H1 (cell line): ENCODE results near the gene RFXANK. TPM values are rescaled to one million over a fixed set of nuclear protein-coding genes. Genes with fewer than 3 reads are reported as not detected.
A peak's percentile ranks its signal among the peaks of the same experiment; 100 is the strongest.

Experiments
- CHD2 ChIP-seq: IDR thresholded peaks from 2 replicates; pipeline ENCODE4 v1.6.1; 2012; ENCODE audit warnings: low read length, improper control_type of control experiment
- EGR1 ChIP-seq: IDR thresholded peaks from 2 replicates; pipeline ENCODE4 v1.6.1; 2011; ENCODE audit warnings: low read depth, low read length, borderline replicate concordance
- KDM1A ChIP-seq: fragments of 200-600, 300-600 bp; sonication (generic); IDR thresholded peaks from 2 replicates; pipeline ENCODE4 v1.7.1; 2016; ENCODE audit warnings: mild to moderate bottlenecking, low read length, borderline replicate concordance
- KDM4A ChIP-seq: IDR thresholded peaks from one replicate; pipeline ENCODE4 v1.7.1; 2012; ENCODE audit warnings: low read depth, mild to moderate bottlenecking, moderate library complexity, low read length, inconsistent platforms; ENCODE audit not compliant: severe bottlenecking
- RAD21 ChIP-seq, 2 experiments: IDR thresholded peaks in 1 of 2; conservative IDR thresholded peaks in 1 of 2; 2 replicates each; pipeline ENCODE4 v1.6.1; 2011; ENCODE audit warnings: low read depth in 2 of 2, low read length in 2 of 2, improper control_type of control experiment in 1 of 2, inconsistent platforms in 1 of 2, mild to moderate bottlenecking in 1 of 2, moderate library complexity in 1 of 2
- RFX5 ChIP-seq: IDR thresholded peaks from 2 replicates; pipeline ENCODE4 v1.6.1; 2011; ENCODE audit warnings: low read depth, low read length, improper control_type of control experiment, borderline replicate concordance
- YY1 ChIP-seq: IDR thresholded peaks from 2 replicates; pipeline ENCODE4 v1.6.1; 2011; ENCODE audit warnings: low read depth, mild to moderate bottlenecking, low read length
- polyA plus RNA-seq, 7 experiments: library from polyadenylated mRNA; depleted of rRNA in 3 of 7; stranded (reverse) in 5 of 7; unstranded in 2 of 7; fragments of >200 nt in 5 of 7; fragments of 200-250 nt in 2 of 7; gene quantifications; 1 replicate in 5 of 7; 2 replicates in 1 of 7; 4 replicates in 1 of 7; pipeline versions ENCODE4 v1.2.1 to v1.2.3, GENCODE V29; 2011 to 2013; ENCODE audit warnings: missing spikeins in 2 of 7, mixed read lengths in 2 of 7
- total RNA-seq: library from RNA; stranded (reverse); fragmentation: NEBNext Ultra II Directional; extraction: Animal tissue kit (Norgen Biotek cat#: 25700); gene quantifications from 2 replicates; pipeline ENCODE4 v1.2.1, GENCODE V29; 2021

The RFXANK gene
- total and polyA plus RNA-seq, 2 of the 8 experiments (the other 6 are each of a cell fraction or from before 2014, with no cell fraction given) = 72.9 to 87.5 TPM

DNA sequence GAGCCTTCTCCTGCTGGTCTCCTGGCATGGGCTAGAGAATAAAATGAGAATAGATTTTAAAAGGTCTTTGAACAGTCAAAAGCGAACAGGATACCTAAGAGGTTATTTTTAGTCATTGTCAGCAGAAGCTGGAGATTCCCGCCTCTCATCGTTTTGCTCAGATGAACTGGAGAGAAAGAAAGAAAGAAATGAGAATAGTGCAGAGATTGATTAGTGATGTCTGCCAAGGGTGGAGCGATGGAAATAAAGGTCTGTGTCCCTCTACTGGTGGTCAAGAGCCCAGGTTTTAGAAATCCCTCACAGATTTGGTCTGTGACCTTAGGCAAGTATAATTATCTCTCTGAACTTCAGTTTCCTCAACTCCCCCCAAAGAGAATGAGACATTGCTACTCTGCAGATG, 25.0 kb downstream of the RFXANK start (continued):
- no peak for TF ChIP-seq RFX5
- peak in 1 of 2 experiments; percentile 23; a peak in 2 of 4 replicates for TF ChIP-seq RAD21 (IDR thresholded peaks at IDR 0.05 in 1 of 2, conservative IDR thresholded peaks at IDR 0.05 in 1 of 2; ENCODE audit: low read depth in 2 of 2, low read length in 2 of 2)
- TF ChIP-seq KDM1A = no peak
- no peak for TF ChIP-seq KDM4A
- TF ChIP-seq EGR1 = no peak
- no peak for TF ChIP-seq YY1
- TF ChIP-seq CHD2 = no peak
